Osteocyte (in vitro differentiated cells): ENCODE measurements around the gene TSPAN18. TPM values are rescaled to one million over a fixed set of nuclear protein-coding genes. Genes with fewer than 3 reads are reported as not detected.

Experiments used
- DNase-seq: peaks from one replicate; pipeline ENCODE4 v3.0.0; 2021; ENCODE audit warnings: mixed read lengths; ENCODE audit not compliant: unreplicated experiment; ENCODE audit errors: extremely low spot score
- H3K27ac Mint-ChIP-seq: one replicate; pipeline ENCODE4 v1.8.0; 2021; ENCODE audit warnings: mild to moderate bottlenecking, mixed read lengths; ENCODE audit not compliant: unreplicated experiment
- H3K27me3 Mint-ChIP-seq: one replicate; pipeline ENCODE4 v1.8.0; 2021; ENCODE audit warnings: mixed read lengths; ENCODE audit not compliant: unreplicated experiment
- H3K36me3 Mint-ChIP-seq: one replicate; pipeline ENCODE4 v1.8.0; 2021; ENCODE audit warnings: mixed read lengths; ENCODE audit not compliant: unreplicated experiment
- H3K4me1 Mint-ChIP-seq: one replicate; pipeline ENCODE4 v1.8.0; 2021; ENCODE audit warnings: mixed read lengths; ENCODE audit not compliant: unreplicated experiment
- H3K4me3 Mint-ChIP-seq: one replicate; pipeline ENCODE4 v1.8.0; 2021; ENCODE audit warnings: mild to moderate bottlenecking, moderate library complexity, mixed read lengths; ENCODE audit not compliant: unreplicated experiment
- H3K9me3 Mint-ChIP-seq: one replicate; pipeline ENCODE4 v1.8.0; 2021; ENCODE audit warnings: mixed read lengths; ENCODE audit not compliant: unreplicated experiment
- CTCF ChIP-seq: fragments of 200-600 bp; sonication (generic); IDR thresholded peaks from 2 replicates; pipeline ENCODE4 v1.5.0; 2021; ENCODE audit warnings: antibody characterized with exemption, mild to moderate bottlenecking, moderate library complexity
- total RNA-seq: library from RNA; stranded (reverse); gene quantifications from 2 replicates; pipeline ENCODE4 v1.2.1, GENCODE V29; 2021

Gene TSPAN18
- total RNA-seq, 1 donor from 2014 or later: 13.4 TPM

- peaks cover 52% of the 10 kb centered on the region for H3K4me1 Mint-ChIP-seq
- H3K27me3 Mint-ChIP-seq: no peaks in the 10 kb centered on the region
- H3K27ac Mint-ChIP-seq: peak overlapping the region; percentile 89
- no peak for TF ChIP-seq CTCF
- no peak overlapping the region for H3K4me3 Mint-ChIP-seq
- DNase-seq: no peak
- H3K36me3 Mint-ChIP-seq: peaks cover 5% of the 10 kb centered on the region
- H3K9me3 Mint-ChIP-seq: peaks cover 9% of the 10 kb centered on the region
Observed at GRCh38 chr11:44767421-44767820, 40.7 kb downstream of the TSPAN18 start.

DNA sequence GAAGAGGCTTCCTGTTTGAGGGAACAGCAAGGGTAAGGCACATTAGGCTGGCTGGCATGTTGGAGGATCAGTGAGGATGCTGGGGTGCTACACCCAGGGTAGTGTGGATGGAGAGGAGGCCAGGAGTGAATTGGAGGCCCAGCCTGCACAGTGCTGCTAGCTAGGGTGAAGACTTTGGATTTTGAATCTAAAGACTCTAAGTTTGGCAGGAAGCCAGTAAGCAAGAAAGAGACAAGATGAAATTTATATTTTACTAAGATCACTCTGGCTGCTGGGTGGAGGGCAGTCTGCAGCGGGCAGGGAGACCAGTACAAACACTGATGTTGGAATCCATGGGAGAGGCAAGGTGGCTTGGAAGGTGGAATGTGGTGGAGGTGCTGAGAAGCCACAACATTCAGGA is 43.6 kb downstream of the TSPAN18 start:
- Mint-ChIP-seq H3K4me1 (peaks cover 46% of the 10 kb centered on the region), H3K27me3 (no peaks in the 10 kb centered on the region), H3K9me3 (peaks cover 9% of the 10 kb centered on the region), H3K36me3 (peaks cover 5% of the 10 kb centered on the region), H3K4me3 (no peak overlapping the region), H3K27ac (no peak overlapping the region)
- DNase-seq: no peak
- TF ChIP-seq CTCF: no peak

DNA sequence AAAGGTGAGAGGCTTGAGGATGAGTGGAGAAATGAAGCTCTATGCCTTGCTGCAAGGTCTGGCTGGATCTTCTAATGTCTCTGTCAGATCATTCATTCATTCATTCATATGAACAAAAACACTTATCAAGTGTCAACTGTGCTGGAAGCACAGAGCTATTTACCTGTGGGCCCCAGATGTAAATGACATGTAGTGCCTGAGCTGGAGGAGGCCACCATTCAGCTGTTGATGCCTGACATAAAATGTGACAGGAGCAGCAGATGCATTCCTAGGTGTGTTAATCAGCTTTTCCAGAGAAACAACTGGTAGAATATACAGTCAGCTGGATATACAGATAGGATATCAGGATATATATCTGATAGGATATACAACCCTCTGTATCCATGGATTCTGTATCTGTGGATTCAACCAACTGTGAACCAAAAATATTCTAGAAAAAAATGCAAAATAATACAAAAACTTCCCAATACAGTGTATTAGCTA is 44.5 kb downstream of the TSPAN18 start:
- no peaks in the 10 kb centered on the region for H3K27me3 Mint-ChIP-seq
- no peak for DNase-seq
- H3K4me3 Mint-ChIP-seq: no peak overlapping the region
- H3K4me1 Mint-ChIP-seq: peaks cover 37% of the 10 kb centered on the region
- H3K27ac Mint-ChIP-seq: no peak overlapping the region
- peaks cover 9% of the 10 kb centered on the region for H3K9me3 Mint-ChIP-seq
- peaks cover 5% of the 10 kb centered on the region for H3K36me3 Mint-ChIP-seq
- no peak for TF ChIP-seq CTCF

- H3K27me3 Mint-ChIP-seq: no peaks in the 10 kb centered on the region
- H3K4me1 Mint-ChIP-seq: peaks cover 32% of the 10 kb centered on the region
- no peak for DNase-seq
- peaks cover 5% of the 10 kb centered on the region for H3K36me3 Mint-ChIP-seq
- H3K4me3 Mint-ChIP-seq: no peak overlapping the region
- H3K27ac Mint-ChIP-seq: no peak overlapping the region
- no peak for TF ChIP-seq CTCF
- peaks cover 9% of the 10 kb centered on the region for H3K9me3 Mint-ChIP-seq
Observed at GRCh38 chr11:44771841-44772240, 45.1 kb downstream of the TSPAN18 start.

GRCh38 chr11:44773351-44773965 is 46.7 kb downstream of the TSPAN18 start:
- Mint-ChIP-seq H3K36me3 (peaks cover under 1% of the 10 kb centered on the region), H3K4me3 (no peak overlapping the region), H3K27me3 (no peaks in the 10 kb centered on the region), H3K27ac (no peak overlapping the region), H3K9me3 (peaks cover 2% of the 10 kb centered on the region), H3K4me1 (peaks cover 24% of the 10 kb centered on the region)
- TF ChIP-seq CTCF: no peak
- no peak for DNase-seq
